Lung (tissue), 12 donors: ENCODE data around the gene LRWD1. TPM values are rescaled to one million over a fixed set of nuclear protein-coding genes. Genes with fewer than 3 reads are reported as not detected.

ENCODE experiments used
- ATAC-seq: fragments of 200-7000 bp; cut with Tn5 transposase; one replicate; pipeline ENCODE4 v1.9.1; 2020; ENCODE audit warnings: moderate number of reproducible peaks; ENCODE audit not compliant: insufficient read depth, low FRiP score
- DNase-seq, 3 donors: peaks; one replicate each; pipeline ENCODE4 v3.0.0-alpha.2; 2013 to 2017
- H3K27ac ChIP-seq, 2 donors: one replicate each; pipeline ENCODE4 v1.5.1; 2013; ENCODE audit warnings: mild to moderate bottlenecking in 2 of 2, moderate library complexity in 2 of 2, control low read depth in 1 of 2, inconsistent platforms in 1 of 2, low read depth in 1 of 2, low read length in 1 of 2
- H3K27me3 ChIP-seq, 3 donors: one replicate each; pipeline ENCODE4 v1.5.1; 2013; ENCODE audit warnings: low read length in 2 of 3; ENCODE audit not compliant: control insufficient read depth in 3 of 3, insufficient read depth in 3 of 3
- H3K36me3 ChIP-seq, 4 donors: one replicate each; pipeline ENCODE4 v1.5.1; 2013; ENCODE audit warnings: low read length in 4 of 4, mild to moderate bottlenecking in 1 of 4, moderate library complexity in 1 of 4; ENCODE audit not compliant: control insufficient read depth in 4 of 4, insufficient read depth in 4 of 4
- H3K4me1 ChIP-seq, 5 donors: one replicate each; pipeline ENCODE4 v1.5.1; 2013; ENCODE audit warnings: low read length in 5 of 5, mild to moderate bottlenecking in 2 of 5, moderate library complexity in 1 of 5; ENCODE audit not compliant: control insufficient read depth in 5 of 5, insufficient read depth in 5 of 5
- H3K4me3 ChIP-seq: one replicate; pipeline ENCODE4 v1.5.1; 2013; ENCODE audit warnings: mild to moderate bottlenecking, control low read depth, moderate library complexity
- H3K9ac ChIP-seq, 2 donors: one replicate each; pipeline ENCODE4 v1.5.1; 2013; ENCODE audit warnings: low read length in 2 of 2, control low read depth in 1 of 2; ENCODE audit not compliant: insufficient read depth in 1 of 2
- H3K9me3 ChIP-seq, 4 donors: one replicate each; pipeline ENCODE4 v1.5.1; 2013; ENCODE audit warnings: low read length in 3 of 4, mild to moderate bottlenecking in 1 of 4, moderate library complexity in 1 of 4; ENCODE audit not compliant: control insufficient read depth in 4 of 4, insufficient read depth in 3 of 4
- CTCF ChIP-seq: IDR thresholded peaks from 2 replicates; pipeline ENCODE4 v1.5.1; 2012; ENCODE audit warnings: mild to moderate bottlenecking; ENCODE audit errors: control extremely low read depth, extremely low read depth
- WGBS, 2 donors: extraction: QIAGEN DNeasy Blood & Tissue Kit; methylation state at CpG; one replicate each; pipeline ENCODE4 v1.1.7; 2013; 5-methylcytosine and 5-hydroxymethylcytosine counted together
- polyA plus RNA-seq, 2 donors: library from polyadenylated mRNA; stranded (reverse); fragments of 200-250 nt; gene quantifications; one replicate each; pipeline ENCODE4 v1.2.1, GENCODE V29; 2013
- total RNA-seq, 2 donors: library from RNA; depleted of rRNA in 1 of 2; stranded (reverse); fragments of >200 nt in 1 of 2; gene quantifications; one replicate each; pipeline ENCODE4 v1.2.1, GENCODE V29; 2014 to 2021
- donor health status: control.
- donor health status: control.
- donor health status: Bipolar disorder and iron deficiency.
- donor health status: healthy.
- donor health status: DM: yes; HTN: yes; CAD: no.

Gene LRWD1
- total and polyA plus RNA-seq, 4 donors = 12.3 to 31.5 (median 25.9) TPM

GRCh38 chr7:102417105-102417504 lies 47.7 kb upstream of the LRWD1 start:
- H3K4me1 ChIP-seq = no peaks in the 10 kb centered on the region
- no peak for TF ChIP-seq CTCF
- no peak for ATAC-seq
- H3K9me3 ChIP-seq = no peaks in the 10 kb centered on the region
- no peak overlapping the region for H3K27ac ChIP-seq
- 62 to 65% methylated on average over 3 of the region's 3 CpGs for WGBS, 2 donors
- no peak overlapping the region for H3K4me3 ChIP-seq
- H3K9ac ChIP-seq = no peak overlapping the region
- H3K36me3 ChIP-seq = peaks cover 7 to 35% (median 20%) of the 10 kb centered on the region in 4 donors
- H3K27me3 ChIP-seq = no peaks in the 10 kb centered on the region
- DNase-seq = no peak

DNA sequence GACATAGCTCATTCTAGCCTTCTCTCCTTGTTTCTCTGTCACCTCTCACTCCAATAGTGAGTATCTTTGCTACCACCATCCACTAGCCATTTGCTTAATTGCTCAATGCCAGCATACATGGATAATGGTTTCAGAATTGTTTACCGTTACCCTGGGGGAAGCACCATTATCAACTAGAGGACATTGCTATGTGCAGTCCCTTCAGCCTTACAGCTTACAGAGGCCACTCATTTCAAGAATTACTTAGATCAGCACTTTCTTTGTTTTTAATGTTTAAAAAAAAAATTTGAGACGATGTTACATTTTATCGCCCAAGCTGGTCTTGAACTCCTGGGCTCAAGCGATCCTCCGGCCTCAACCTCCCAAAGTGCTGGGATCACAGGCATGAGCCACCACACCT lies 46.2 kb upstream of the LRWD1 start:
- H3K27ac ChIP-seq = no peak overlapping the region

GRCh38 chr7:102421706-102422240 lies 43.0 kb upstream of the LRWD1 start:
- H3K27me3 ChIP-seq = no peaks in the 10 kb centered on the region
- no peak overlapping the region for H3K27ac ChIP-seq
- H3K4me1 ChIP-seq = no peaks in the 10 kb centered on the region
- ATAC-seq (no peak), DNase-seq (no peak)
- TF ChIP-seq CTCF = no peak
- H3K36me3 ChIP-seq = peaks cover 7 to 34% (median 25%) of the 10 kb centered on the region in 4 donors
- WGBS, 2 donors = 89 to 95% methylated on average over 10 of the region's 10 CpGs
- peaks cover 0 to 2% (median 0%) of the 10 kb centered on the region in 4 donors for H3K9me3 ChIP-seq
- no peak overlapping the region for H3K4me3 ChIP-seq
- H3K9ac ChIP-seq = no peak overlapping the region

More for the DNA sequence above, 46.2 kb upstream of the LRWD1 start:
- Histone ChIP-seq H3K27me3 (no peaks in the 10 kb centered on the region), H3K9ac (no peak overlapping the region), H3K4me1 (no peaks in the 10 kb centered on the region), H3K9me3 (no peaks in the 10 kb centered on the region), H3K36me3 (peaks cover 7 to 29% (median 18%) of the 10 kb centered on the region in 4 donors), H3K4me3 (no peak overlapping the region)
- DNase-seq = no peak
- ATAC-seq = no peak
- 93 to 96% methylated on average over 5 of the region's 5 CpGs for WGBS, 2 donors
- no peak for TF ChIP-seq CTCF

GRCh38 chr7:102424129-102424551 lies 40.6 kb upstream of the LRWD1 start:
- H3K4me1 ChIP-seq = peaks cover 0 to under 1% (median 0%) of the 10 kb centered on the region in 5 donors
- H3K4me3 ChIP-seq = no peak overlapping the region
- 75 to 84% methylated on average over 12 of the region's 12 CpGs for WGBS, 2 donors
- H3K27me3 ChIP-seq = no peaks in the 10 kb centered on the region
- TF ChIP-seq CTCF = no peak
- H3K9ac ChIP-seq = no peak overlapping the region
- peaks cover 0 to 2% (median 0%) of the 10 kb centered on the region in 4 donors for H3K9me3 ChIP-seq
- H3K36me3 ChIP-seq = peaks cover 5 to 31% (median 19%) of the 10 kb centered on the region in 4 donors
- no peak overlapping the region for H3K27ac ChIP-seq
- no peak for DNase-seq
- no peak for ATAC-seq
